Hepatic stellate cell (primary cell): ENCODE data around the gene INCENP.

Experiments used
- DNase-seq: peaks from one replicate; pipeline ENCODE4 v3.0.0; 2011; ENCODE audit warnings: low spot score

The INCENP gene

GRCh38 chr11:62141111-62142042 lies 17.6 kb downstream of the INCENP start:
- no peak for DNase-seq

- DNase-seq, result no peak
These were observed 18.2 kb downstream of the INCENP start for GRCh38 chr11:62142043-62142375.

GRCh38 chr11:62142921-62143320 lies 19.1 kb downstream of the INCENP start:
- DNase-seq, result no peak

- no peak for DNase-seq
These were observed 19.9 kb downstream of the INCENP start for GRCh38 chr11:62143727-62144126.

- DNase-seq, result no peak
These were observed 20.9 kb downstream of the INCENP start for GRCh38 chr11:62144641-62145255.

- DNase-seq, result no peak
These were observed 21.6 kb downstream of the INCENP start for GRCh38 chr11:62145261-62145871.

GRCh38 chr11:62146476-62147200 lies 22.8 kb downstream of the INCENP start:
- DNase-seq, result no peak

- no peak for DNase-seq
These were observed 23.7 kb downstream of the INCENP start for GRCh38 chr11:62147545-62147944.

- no peak for DNase-seq
These were observed 24.6 kb downstream of the INCENP start for GRCh38 chr11:62148271-62148980.

- DNase-seq, result no peak
These were observed 26.4 kb downstream of the INCENP start for GRCh38 chr11:62149986-62150886.

- no peak for DNase-seq
These were observed 27.3 kb downstream of the INCENP start for GRCh38 chr11:62150887-62151736.

- no peak for DNase-seq
These were observed 27.9 kb downstream of the INCENP start for GRCh38 chr11:62151737-62152102.

GRCh38 chr11:62152245-62153086 lies 28.7 kb downstream of the INCENP start:
- no peak for DNase-seq

GRCh38 chr11:62153087-62153395 lies 29.2 kb downstream of the INCENP start:
- DNase-seq, result no peak

- no peak for DNase-seq
These were observed 29.8 kb downstream of the INCENP start for GRCh38 chr11:62153617-62154016.

- DNase-seq, result no peak
These were observed 33.8 kb downstream of the INCENP start for GRCh38 chr11:62157603-62158002.

GRCh38 chr11:62166371-62166770 lies 42.6 kb downstream of the INCENP start:
- no peak for DNase-seq

- DNase-seq, result no peak
These were observed 45.6 kb downstream of the INCENP start for GRCh38 chr11:62169448-62169847.

- DNase-seq, result no peak
These were observed 46.1 kb downstream of the INCENP start for GRCh38 chr11:62169935-62170334.
